A673 (cell line): ENCODE results near the gene LMCD1. TPM values are rescaled to one million over a fixed set of nuclear protein-coding genes. Genes with fewer than 3 reads are reported as not detected.
A peak's percentile ranks its signal among the peaks of the same experiment; 100 is the strongest.

Experiments used
- BruUV-seq: library from RNA; stranded (reverse); fragments of 400-500 nt; replicated peaks from 2 replicates; lab custom pipeline; 2021; lab: Mats Ljungman, UMichigan
- CTCF ChIA-PET: fragments of 300-600 bp; sonication (Branson Sonifier 250); formaldehyde crosslinking; loops from one replicate; lab custom pipeline; 2022; ENCODE audit warnings: antibody characterized with exemption; lab: Charles Lee
- POLR2A ChIA-PET: fragments of 300-600 bp; sonication (Branson Sonifier 250); formaldehyde crosslinking; loops from one replicate; lab custom pipeline; 2022; ENCODE audit warnings: antibody characterized with exemption; ENCODE audit not compliant: low non-redundant PET; lab: Charles Lee
- DNase-seq: peaks from one replicate; pipeline ENCODE4 v3.0.0-alpha.2; 2015; ENCODE audit warnings: low spot score
- H3K27ac ChIP-seq: fragments of 200-600 bp; sonication (generic); 2 replicates; pipeline ENCODE4 v1.5.1; 2016; ENCODE audit warnings: mixed run types, low read depth, mild to moderate bottlenecking, mixed read lengths, antibody characterized with exemption, low read length; ENCODE audit not compliant: poor library complexity, severe bottlenecking
- H3K27me3 ChIP-seq: fragments of 200-600 bp; sonication (generic); replicated peaks from 2 replicates; pipeline ENCODE4 v1.6.1; 2017; ENCODE audit warnings: mixed run types, low read depth, mild to moderate bottlenecking, mixed read lengths, antibody characterized with exemption, low read length; ENCODE audit not compliant: insufficient read depth, poor library complexity
- H3K36me3 ChIP-seq: fragments of 200-600 bp; sonication (generic); 2 replicates; pipeline ENCODE4 v1.6.1; 2016; ENCODE audit warnings: mixed run types, mild to moderate bottlenecking, mixed read lengths, antibody characterized with exemption, low read length; ENCODE audit not compliant: insufficient read depth, poor library complexity, severe bottlenecking
- H3K4me1 ChIP-seq: fragments of 200-600 bp; sonication (generic); 2 replicates; pipeline ENCODE4 v1.6.1; 2017; ENCODE audit warnings: mixed run types, mild to moderate bottlenecking, mixed read lengths, antibody characterized with exemption, low read length; ENCODE audit not compliant: insufficient read depth, poor library complexity, severe bottlenecking
- H3K4me3 ChIP-seq: fragments of 200-600 bp; sonication (generic); 2 replicates; pipeline ENCODE4 v1.5.1; 2016; ENCODE audit warnings: low read depth, mixed run types, mild to moderate bottlenecking, mixed read lengths, low read length; ENCODE audit not compliant: poor library complexity, severe bottlenecking
- H3K9me3 ChIP-seq: fragments of 200-600 bp; sonication (generic); 2 replicates; pipeline ENCODE4 v1.6.1; 2016; ENCODE audit warnings: mixed run types, low read depth, mild to moderate bottlenecking, mixed read lengths, antibody characterized with exemption, low read length; ENCODE audit not compliant: poor library complexity, severe bottlenecking
- EZH2 ChIP-seq: fragments of 200-600 bp; sonication (generic); IDR thresholded peaks from 2 replicates; pipeline ENCODE4 v1.6.1; 2017; ENCODE audit warnings: borderline replicate concordance, low read depth, mild to moderate bottlenecking, mixed read lengths, antibody characterized with exemption, low read length; ENCODE audit not compliant: poor library complexity, severe bottlenecking
- intact Hi-C: fragments of 100-400 bp; cut with micrococcal nuclease; formaldehyde crosslinking; loops from one replicate; pipeline ENCODE4 v1.10.0; 2022; ENCODE audit not compliant: unreplicated experiment
- total RNA-seq: library from RNA; stranded (reverse); gene quantifications from 2 replicates; pipeline ENCODE4 v1.2.3, GENCODE V29; 2021
- TF ChIP-seq, protein P1 (sequence below): fragments of 300-800, 200-600 bp; sonication (generic); conservative IDR thresholded peaks from 2 replicates; pipeline ENCODE4 v1.5.1; 2017; ENCODE audit warnings: low read depth, mild to moderate bottlenecking, antibody characterized with exemption, low read length, moderate library complexity, mixed read lengths

LMCD1 gene
- total RNA-seq, 1 experiment from 2014 or later, result 4.3 TPM

DNA sequence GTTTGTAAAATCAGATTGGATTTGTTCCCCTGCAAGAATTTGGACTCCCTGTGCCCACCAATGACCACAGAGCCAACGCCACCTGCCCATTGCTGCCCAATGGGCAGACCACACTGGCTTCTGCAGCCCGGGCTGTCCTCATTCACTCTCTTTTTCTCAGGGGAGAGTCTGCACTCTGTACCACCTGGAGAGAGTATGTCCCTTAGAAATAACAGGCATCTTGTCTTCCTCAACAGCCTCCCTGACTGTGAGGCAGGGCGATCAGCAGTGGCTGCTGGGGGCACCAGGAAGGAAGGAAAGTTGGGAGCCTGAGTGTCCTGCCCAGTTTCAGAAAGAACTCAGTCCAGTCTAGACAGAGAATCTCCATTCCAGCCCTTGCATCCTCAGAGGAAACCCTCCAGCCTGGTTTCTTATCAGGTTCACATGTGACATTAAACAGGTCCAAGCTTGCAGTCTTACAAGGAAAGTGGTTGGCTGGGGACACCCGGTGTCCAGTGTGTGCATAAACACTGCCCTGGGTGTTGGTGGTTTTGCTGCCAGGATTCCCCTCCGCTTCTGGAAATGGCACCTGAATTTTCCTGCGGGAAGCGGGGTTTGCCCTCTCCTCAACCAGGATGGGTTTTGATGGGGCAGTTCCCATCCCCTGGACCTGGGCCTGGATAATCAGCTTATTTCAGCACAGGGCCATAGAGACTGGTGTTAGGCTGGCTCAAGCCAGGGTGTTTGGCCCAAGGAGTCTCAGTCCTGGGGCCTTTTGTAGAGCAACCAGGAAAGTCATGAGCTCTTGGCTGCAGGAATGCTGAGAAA lies 105.8 kb downstream of the LMCD1 start:
- peak; percentile 37 for DNase-seq
- intact Hi-C loops, result no loop called here
- Histone ChIP-seq H3K27ac (no peak overlapping the region), H3K9me3 (no peaks in the 10 kb centered on the region), H3K4me3 (no peak overlapping the region), H3K4me1 (no peaks in the 10 kb centered on the region), H3K27me3 (no peaks in the 10 kb centered on the region), H3K36me3 (no peaks in the 10 kb centered on the region)
- TF ChIP-seq, protein P1, sequence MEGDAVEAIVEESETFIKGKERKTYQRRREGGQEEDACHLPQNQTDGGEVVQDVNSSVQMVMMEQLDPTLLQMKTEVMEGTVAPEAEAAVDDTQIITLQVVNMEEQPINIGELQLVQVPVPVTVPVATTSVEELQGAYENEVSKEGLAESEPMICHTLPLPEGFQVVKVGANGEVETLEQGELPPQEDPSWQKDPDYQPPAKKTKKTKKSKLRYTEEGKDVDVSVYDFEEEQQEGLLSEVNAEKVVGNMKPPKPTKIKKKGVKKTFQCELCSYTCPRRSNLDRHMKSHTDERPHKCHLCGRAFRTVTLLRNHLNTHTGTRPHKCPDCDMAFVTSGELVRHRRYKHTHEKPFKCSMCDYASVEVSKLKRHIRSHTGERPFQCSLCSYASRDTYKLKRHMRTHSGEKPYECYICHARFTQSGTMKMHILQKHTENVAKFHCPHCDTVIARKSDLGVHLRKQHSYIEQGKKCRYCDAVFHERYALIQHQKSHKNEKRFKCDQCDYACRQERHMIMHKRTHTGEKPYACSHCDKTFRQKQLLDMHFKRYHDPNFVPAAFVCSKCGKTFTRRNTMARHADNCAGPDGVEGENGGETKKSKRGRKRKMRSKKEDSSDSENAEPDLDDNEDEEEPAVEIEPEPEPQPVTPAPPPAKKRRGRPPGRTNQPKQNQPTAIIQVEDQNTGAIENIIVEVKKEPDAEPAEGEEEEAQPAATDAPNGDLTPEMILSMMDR, result peak; percentile 56
- TF ChIP-seq EZH2, result no peak
- no TSS peak for BruUV-seq
- ChIA-PET POLR2A (no interaction called here), CTCF (no interaction called here)

DNA sequence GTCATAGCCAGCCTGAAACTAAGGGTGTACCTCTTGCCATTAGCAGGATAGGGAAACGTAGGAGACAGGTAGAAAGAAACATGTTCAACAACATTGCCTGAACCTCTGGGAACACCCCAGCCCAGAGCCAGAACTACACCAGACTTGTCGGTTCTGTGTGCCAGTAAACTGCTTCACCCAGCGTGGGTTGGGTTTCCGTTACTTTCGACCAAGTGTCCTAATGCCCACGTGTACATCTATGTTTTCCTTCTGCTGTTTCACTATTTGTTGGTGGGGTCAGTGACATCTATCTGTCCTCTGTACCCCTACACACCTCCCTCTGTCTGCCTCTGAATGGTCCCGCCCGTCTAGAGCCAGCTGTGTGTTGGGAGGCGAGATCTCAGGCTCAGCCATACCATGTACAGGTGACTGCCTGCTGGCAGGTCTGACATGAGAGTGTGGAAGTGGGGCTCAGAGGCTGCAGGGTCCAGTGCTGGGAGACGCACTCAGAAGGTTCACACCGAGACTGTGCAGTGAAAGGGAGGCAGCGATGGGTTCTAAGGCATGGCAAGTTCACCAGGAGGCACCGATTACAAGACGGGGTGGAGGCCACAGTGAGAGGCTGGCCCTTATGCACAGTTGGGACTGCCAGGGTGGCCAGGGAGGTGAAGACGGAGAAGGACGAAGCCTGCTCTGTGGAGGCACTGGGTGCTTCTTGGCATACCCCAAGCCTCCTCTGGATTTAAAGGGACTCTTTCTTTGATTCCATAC lies 106.6 kb downstream of the LMCD1 start:
- Histone ChIP-seq H3K4me1 (no peaks in the 10 kb centered on the region), H3K27me3 (no peaks in the 10 kb centered on the region), H3K9me3 (no peaks in the 10 kb centered on the region), H3K4me3 (no peak overlapping the region), H3K36me3 (no peaks in the 10 kb centered on the region), H3K27ac (no peak overlapping the region)
- no TSS peak for BruUV-seq
- TF ChIP-seq, protein P1, result no peak
- no peak for TF ChIP-seq EZH2
- intact Hi-C loops, result no loop called here
- no peak for DNase-seq
- ChIA-PET POLR2A (no interaction called here), CTCF (no interaction called here)

DNA sequence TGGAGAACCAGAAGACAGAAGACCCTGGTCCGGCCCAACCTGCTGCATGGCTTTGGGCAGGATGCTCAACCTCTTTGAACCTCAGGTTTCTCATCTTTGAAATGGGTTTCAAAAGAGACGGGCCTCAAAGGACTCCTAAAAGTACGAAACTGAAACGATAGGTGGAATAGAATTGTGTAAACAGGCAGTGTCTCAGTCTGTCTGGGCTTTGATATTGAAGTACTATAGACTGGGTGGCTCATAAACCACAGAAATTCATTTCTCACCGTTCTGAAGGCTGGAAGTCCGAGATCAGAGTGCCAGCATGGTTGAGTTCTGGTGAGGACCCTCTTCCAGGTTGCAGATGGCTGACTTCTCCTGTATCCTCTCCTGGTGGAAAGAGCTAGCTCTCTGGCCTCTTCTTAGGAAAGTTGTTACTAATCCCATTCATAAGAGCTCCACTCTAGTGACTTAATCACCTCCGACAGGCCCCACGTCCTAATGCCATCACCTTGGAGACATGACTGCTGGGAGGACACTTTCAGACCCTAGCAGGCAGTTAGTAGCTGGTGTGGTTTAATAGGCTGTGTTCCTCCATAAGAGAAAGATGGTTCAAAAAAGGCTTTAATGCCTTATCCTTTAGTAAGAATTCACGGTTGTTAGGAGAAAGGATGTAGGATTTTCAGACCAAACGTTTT lies 107.3 kb downstream of the LMCD1 start:
- Histone ChIP-seq H3K27me3 (no peaks in the 10 kb centered on the region), H3K4me1 (no peaks in the 10 kb centered on the region), H3K27ac (no peak overlapping the region), H3K9me3 (no peaks in the 10 kb centered on the region), H3K36me3 (no peaks in the 10 kb centered on the region), H3K4me3 (no peak overlapping the region)
- CTCF ChIA-PET, result no interaction called here
- TF ChIP-seq EZH2, result no peak
- TF ChIP-seq, protein P1, result no peak
- no TSS peak for BruUV-seq
- POLR2A ChIA-PET, result no interaction called here
- DNase-seq, result no peak
- intact Hi-C loops, result no loop called here
